A549 treated with dexamethasone at 1 μM for 4 hours (cell line): ENCODE measurements around the gene RPA4. TPM values are rescaled to one million over a fixed set of nuclear protein-coding genes. Genes with fewer than 3 reads are reported as not detected.

Experiments
- total RNA-seq: library from RNA; stranded (reverse); fragments of 200-300 nt; extraction: Qiagen RNA extraction; gene quantifications from 5 replicates; pipeline ENCODE4 v1.2.3, GENCODE V29; 2022

The RPA4 gene, protein sequence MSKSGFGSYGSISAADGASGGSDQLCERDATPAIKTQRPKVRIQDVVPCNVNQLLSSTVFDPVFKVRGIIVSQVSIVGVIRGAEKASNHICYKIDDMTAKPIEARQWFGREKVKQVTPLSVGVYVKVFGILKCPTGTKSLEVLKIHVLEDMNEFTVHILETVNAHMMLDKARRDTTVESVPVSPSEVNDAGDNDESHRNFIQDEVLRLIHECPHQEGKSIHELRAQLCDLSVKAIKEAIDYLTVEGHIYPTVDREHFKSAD
- total RNA-seq, result 0.14 to 0.43 TPM (median 0.22 TPM) in 5 replicates

DNA sequence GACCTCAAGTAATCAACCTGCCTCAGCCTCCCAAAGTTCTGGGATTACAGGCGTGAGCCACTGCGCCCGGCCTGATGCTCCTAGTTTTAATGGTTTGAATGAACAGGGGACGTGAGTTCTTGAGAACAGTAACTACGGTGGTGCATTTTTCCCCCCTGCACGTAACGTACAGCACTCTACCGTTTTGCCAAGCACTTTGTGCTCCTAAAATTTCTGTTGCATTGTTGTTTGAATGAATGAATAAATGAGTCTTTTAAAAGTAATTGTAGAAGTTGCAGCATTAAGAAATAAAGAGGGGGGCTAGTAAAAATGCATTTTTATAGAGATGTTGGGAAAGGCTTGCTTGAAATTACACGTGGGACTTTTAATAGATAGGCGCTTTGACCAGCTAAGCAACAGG lies at the start of gene RPA4:
RPA4 (plus strand) TSS at position 301 of the 400 bp plus-strand sequence. CDS start 403 bp downstream, outside the sequence.

Other genes starting within 250 kb of the RPA4 start
- 3.9 to 5.8 TPM (median 5.7 TPM) in 5 replicates for gene DIAPH2, start 199.1 kb upstream of the RPA4 start, total RNA-seq